GM12891 (cell line): ENCODE data around the gene RHAG.
"Not testable (repeated sequence)": the region's sequence is repeated elsewhere in the genome, so short reads cannot be mapped to it uniquely, and the experiment has no call there.

ENCODE experiments used
- DNase-seq: peaks from one replicate; pipeline ENCODE4 v3.0.0; 2011; ENCODE audit warnings: low spot score; ENCODE audit not compliant: insufficient read length
- FAIRE-seq: peaks from 2 replicates; lab custom pipeline; 2011; peaks lifted over from hg19 to GRCh38; lab: Jason Lieb, UNC
- PAX5 ChIP-seq: IDR thresholded peaks from 2 replicates; pipeline ENCODE4 v1.6.1; 2011; ENCODE audit warnings: low read length, moderate library complexity, mild to moderate bottlenecking; ENCODE audit not compliant: insufficient read depth, severe bottlenecking
- POLR2A ChIP-seq: IDR thresholded peaks from 2 replicates; pipeline ENCODE4 v1.6.1; 2011; ENCODE audit warnings: low read depth, low read length, control low read depth
- POLR2AphosphoS5 ChIP-seq: IDR thresholded peaks from 2 replicates; pipeline ENCODE4 v1.6.1; 2011; ENCODE audit warnings: low read depth, low read length, control low read depth
- POU2F2 ChIP-seq: IDR thresholded peaks from 2 replicates; pipeline ENCODE4 v1.6.1; 2011; ENCODE audit warnings: low read depth, mild to moderate bottlenecking, control low read depth, low read length, moderate library complexity
- SPI1 ChIP-seq: IDR thresholded peaks from 2 replicates; pipeline ENCODE4 v1.6.1; 2011; ENCODE audit warnings: low read depth, low read length, control low read depth
- TAF1 ChIP-seq: IDR thresholded peaks from 2 replicates; pipeline ENCODE4 v1.6.1; 2011; ENCODE audit warnings: low read depth, low read length, control low read depth

RHAG gene

DNA sequence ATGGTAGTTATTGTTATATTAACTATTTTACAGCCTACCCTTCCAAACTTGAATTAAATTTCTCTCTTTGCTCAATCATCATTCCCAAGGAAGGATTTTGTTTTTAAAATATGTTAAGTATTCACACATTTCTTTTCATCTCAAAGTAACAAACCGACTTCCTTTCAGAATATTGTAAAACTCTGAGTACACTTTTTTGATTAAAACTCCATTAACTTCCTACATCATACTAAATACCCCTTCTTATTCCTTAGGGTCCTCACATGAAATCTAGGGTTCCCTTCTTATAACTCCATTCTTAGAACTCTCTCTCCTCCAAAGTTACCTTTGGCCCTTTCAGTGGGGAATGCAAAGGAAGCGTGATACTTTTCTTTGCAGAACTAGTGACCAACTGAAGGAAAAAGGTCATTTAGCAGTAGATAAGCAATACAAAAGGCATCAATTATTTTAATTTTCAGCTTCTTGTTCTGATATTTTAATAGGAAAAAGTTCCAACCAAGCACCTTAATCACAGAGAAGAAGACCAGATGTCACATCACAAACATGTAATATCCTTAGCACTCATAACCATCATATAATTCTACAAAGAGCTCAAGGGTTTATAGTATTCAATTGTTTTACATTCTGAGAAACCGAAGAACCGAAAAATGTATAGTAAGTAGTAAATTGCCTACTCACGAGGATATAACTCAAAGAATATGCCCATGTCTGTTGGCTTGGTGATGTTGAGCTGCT, 494 bp downstream of the RHAG start:
- no peak for FAIRE-seq
- no peak for DNase-seq
- no peak for TF ChIP-seq PAX5
- no peak for TF ChIP-seq POLR2AphosphoS5
- no peak for TF ChIP-seq TAF1
- TF ChIP-seq SPI1, result no peak
- no peak for TF ChIP-seq POU2F2
- no peak for TF ChIP-seq POLR2A

DNA sequence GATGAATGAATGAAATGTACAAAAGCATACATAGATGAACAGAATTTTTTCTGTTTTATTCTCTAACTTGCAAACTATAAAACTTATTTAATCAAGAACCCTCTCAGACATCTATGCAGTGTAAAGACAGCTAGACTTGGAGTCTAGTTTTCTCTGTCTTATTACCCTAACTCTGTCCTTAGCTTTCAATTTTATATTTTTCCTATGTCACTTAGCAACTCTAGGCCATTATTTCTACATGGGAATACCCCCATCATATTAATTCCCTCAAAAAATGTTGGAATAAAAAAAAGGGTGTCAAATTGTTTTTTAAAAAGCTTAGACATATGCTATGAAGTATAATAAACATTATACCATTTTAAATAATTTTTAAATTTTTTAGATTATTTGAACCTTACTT, 1.2 kb downstream of the RHAG start:
- TF ChIP-seq POLR2AphosphoS5 (no peak), TAF1 (no peak), POLR2A (no peak), SPI1 (no peak), POU2F2 (no peak), PAX5 (no peak)
- DNase-seq (no peak), FAIRE-seq (no peak)

DNA sequence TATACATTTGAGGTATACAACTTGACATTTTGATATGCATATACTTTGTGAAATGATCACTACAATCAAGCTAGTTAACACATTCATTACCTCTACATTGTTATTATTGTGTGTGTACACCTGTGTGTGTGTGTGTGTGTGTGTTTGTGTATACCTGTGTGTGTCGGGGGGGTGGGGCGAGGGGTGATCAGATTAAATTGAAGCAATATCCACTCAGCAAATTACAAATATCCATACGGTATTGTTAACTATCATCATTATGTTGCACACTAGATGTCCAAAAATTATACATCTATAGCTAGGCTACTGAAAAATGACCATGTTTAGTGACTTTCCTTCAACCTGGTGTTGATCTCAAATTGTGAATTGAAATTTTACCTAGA, 1.8 kb downstream of the RHAG start:
- no peak for DNase-seq
- no peak for FAIRE-seq
- no peak for TF ChIP-seq POLR2AphosphoS5

DNA sequence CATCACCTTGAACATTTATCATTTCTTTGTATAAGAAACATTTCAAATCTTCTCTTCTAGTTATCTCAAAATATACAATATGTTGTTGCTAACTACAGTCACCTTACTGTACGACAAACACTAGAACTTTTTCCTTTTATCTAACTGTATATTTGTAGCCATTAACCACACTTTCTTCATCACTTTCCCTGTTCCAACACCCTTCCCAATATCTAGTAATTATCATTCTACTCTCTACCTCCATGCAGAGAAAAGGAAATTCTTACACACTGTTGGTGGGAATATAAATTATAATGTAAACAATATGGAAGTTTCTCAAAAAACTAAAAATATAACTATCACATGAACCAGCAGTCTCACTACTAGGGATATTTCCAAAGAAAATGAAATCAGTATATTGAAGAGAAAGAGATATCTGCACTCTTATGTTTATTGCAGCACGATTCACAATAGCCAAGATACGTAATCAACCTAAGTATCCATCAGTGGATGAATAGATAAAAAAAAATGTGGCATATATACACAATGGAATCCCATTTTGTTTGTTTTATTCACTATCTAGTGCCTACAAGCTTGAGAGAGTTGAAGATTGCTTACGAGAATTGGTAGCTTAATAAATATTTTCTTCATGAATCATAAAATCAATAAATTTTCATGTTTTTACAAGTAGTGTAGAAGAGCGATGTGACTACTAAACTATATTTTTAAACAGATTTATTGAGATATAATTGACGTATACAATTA, 2.4 kb downstream of the RHAG start:
- TF ChIP-seq POLR2A (no peak), SPI1 (no peak), POU2F2 (no peak), TAF1 (no peak), POLR2AphosphoS5 (no peak), PAX5 (no peak)
- FAIRE-seq (no peak), DNase-seq (no peak)

DNA sequence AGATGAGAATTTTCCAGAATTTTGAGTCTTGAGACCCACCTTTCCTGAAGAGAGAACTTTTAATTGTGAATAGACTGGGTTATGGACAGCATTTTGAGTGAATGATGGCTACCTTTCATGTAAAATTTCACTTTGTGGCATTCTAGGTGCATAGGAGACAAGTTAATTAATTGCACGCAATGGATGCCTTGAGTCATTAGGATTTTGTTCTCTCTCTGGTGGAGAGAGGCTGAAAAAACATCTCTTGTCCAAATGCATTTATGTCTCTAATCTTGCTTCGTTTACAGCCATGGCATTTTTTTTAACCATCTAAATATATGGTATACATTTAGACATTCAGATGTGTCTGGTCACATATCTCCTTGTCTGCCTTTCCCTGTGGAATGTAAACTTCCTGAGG, 3.1 kb downstream of the RHAG start:
- DNase-seq, result no peak
- FAIRE-seq, result no peak
- no peak for TF ChIP-seq TAF1

DNA sequence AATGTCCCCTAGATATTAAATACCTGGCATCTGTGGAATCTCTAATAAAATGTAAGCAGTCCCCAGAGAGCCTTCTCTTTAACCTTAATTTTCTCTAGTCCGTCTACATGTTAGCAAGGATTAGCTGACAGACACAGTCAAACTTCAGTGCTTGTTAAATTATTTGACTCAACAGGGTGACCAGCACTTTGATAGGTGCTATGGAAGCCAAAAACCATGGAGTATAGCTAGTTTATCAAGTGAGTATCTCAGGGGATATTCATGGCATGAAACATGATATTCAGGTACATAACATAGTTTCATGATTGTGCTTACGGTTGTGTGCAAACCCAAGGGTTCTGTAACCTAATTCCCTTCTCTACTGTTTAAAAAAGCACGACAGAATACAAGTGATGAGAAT, 3.9 kb downstream of the RHAG start:
- DNase-seq, result no peak
- no peak for FAIRE-seq
- TF ChIP-seq SPI1 (no peak), POU2F2 (no peak), TAF1 (no peak), POLR2AphosphoS5 (no peak), PAX5 (no peak), POLR2A (no peak)

DNA sequence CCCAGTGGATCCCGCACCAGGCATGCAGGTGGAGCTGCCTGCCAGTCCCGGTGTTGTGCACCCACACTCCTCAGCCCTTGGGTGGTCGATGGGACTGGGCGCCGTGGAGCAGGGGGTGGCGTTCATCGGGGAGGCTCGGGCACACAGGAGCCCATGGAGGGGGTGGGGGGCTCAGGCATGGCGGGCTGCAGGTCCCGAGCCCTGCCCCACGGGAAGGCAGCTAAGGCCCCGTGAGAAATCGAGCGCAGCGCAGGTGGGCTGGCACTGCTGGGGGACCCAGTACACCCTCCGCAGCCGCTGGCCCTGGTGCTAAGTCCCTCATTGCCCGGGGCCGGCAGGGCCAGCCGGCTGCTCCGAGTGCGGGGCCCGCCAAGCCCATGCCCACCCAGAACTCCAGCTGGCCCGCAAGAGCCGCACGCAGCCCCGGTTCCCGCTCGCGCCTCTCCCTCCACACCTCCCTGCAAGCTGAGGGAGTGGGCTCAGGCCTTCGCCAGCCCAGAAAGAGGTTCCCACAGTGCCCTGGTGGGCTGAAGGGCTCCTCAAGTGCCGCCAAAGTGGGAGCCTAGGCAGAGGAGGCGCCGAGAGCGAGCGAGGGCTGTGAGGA, 7.1 kb downstream of the RHAG start:
- not testable (repeated sequence) for DNase-seq, FAIRE-seq

DNA sequence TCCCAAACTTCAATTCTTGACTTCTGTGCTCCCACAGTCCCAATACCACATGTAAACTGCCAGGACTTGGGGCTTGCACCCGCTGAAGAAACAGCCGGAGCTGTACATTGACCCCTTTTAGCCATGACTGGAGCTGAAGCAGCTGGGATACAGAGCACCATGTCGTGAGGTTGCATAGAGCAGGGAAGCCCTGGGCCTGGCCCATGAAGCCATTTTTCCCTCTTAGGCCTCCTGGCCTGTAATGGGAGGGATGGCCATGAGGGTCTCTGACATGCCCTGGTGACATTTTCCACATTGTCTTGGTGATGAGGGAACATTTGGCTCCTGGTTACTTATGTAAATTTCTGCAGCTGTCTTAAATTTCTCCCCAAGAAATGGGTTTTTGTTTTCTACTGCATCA, 9.8 kb downstream of the RHAG start:
- TF ChIP-seq TAF1, result no peak
- TF ChIP-seq SPI1, result no peak
- no peak for TF ChIP-seq POLR2AphosphoS5
- no peak for TF ChIP-seq POLR2A
- no peak for TF ChIP-seq PAX5
- no peak for TF ChIP-seq POU2F2
- FAIRE-seq (no peak), DNase-seq (no peak)

DNA sequence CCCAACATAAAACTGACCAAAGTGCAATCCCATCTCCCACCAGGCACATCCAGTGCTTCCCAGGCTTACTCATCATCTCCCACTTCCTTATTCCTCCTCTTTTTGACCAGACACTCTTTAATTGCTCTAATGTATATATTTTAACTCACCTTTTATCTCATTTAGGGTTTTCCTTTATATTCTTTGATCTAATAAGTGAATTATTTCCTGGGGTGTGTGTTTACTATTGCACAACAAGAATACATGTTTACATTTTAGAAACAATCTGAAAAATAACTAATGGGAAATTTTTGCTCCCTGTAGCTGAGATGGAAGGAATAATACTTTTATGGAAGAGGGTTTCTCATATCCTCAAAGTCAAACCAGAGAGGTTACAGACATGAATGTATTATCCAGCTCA, 18.4 kb downstream of the RHAG start:
- FAIRE-seq, result no peak
- DNase-seq, result no peak
- no peak for TF ChIP-seq POLR2AphosphoS5
- TF ChIP-seq TAF1, result no peak
- no peak for TF ChIP-seq SPI1
- no peak for TF ChIP-seq POU2F2

DNA sequence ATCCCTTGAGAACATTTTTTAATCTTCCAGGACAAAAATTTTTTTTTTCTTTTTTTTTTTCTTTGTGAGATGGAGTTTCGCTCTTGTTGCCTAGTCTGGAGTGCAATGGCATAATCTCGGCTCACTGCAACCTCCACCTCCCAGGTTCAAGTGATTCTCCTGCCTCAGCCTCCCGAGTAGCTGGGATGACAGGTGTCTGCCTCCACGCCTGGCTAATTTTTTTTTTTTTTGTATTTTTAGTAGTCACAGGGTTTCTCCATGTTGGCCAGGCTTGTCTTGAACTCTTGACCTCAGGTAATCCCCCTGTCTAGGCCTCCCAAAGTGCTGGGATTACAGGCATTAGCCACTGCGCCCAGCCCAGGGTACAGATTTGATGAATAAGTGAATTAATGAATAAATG, 22.5 kb downstream of the RHAG start:
- not testable (repeated sequence) for FAIRE-seq

DNA sequence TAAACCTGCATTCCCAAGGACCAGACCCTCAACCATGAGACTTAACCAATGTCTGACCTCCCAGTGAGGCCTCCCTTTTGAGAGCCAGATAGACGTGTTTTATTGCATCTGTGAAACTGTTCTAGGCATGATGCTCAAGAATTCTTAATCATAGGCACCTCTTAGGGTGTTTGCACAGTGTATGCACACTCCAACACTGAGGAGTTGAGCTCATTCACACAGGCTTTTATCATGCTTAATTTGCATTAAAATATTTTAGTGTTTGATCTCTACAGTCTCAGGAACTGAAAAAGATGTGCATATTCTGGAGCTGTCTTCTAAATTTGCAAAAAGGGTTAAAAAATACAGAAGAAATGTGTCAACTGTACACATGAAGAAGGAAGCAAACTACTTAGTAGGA, 27.4 kb downstream of the RHAG start:
- TF ChIP-seq POLR2A (no peak), PAX5 (no peak), POLR2AphosphoS5 (no peak), SPI1 (no peak), TAF1 (no peak), POU2F2 (no peak)
- no peak for FAIRE-seq
- DNase-seq, result no peak

More for the DNA sequence above, 22.5 kb downstream of the RHAG start:
- DNase-seq, result not testable (repeated sequence)

DNA sequence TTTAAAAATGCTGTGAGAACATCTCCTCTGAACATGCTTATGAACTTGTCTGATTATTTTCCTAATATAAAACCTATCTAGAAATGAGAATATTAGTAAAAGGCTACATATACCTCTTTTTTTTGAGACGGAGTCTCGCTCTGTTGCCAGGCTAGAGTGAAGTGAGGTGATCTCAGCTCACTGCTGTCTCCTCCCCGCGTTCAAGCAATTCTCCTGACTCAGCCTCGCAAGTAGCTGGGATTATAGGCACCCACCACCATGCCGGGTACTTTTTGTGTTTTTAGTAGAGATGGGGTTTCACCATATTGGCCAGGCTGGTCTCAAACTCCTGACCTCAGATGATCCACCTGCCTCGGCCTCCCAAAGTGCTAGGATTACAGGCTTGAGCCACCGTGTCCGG, 28.4 kb downstream of the RHAG start:
- DNase-seq, FAIRE-seq: not testable (repeated sequence)
